A549 (cell line): Measurements from ENCODE around the gene VENTX. TPM values are rescaled to one million over a fixed set of nuclear protein-coding genes. Genes with fewer than 3 reads are reported as not detected.

ENCODE experiments used
- ATAC-seq, 2 experiments: fragments of 200-7000 bp in 1 of 2; fragments of >200 bp in 1 of 2; cut with Nextera tagmentation in 1 of 2; cut with Tn5 transposase in 1 of 2; 3 replicates each; pipeline versions ENCODE4 v1.8.0 to v1.9.1; 2018 to 2020; ENCODE audit warnings: mild to moderate bottlenecking in 1 of 2, moderate library complexity in 1 of 2
- CTCF ChIA-PET: fragments of 300-600 bp; sonication (Branson Sonifier 250); formaldehyde crosslinking; extraction: SDS; loops from one replicate; lab custom pipeline; 2021; ENCODE audit warnings: antibody characterized with exemption, inconsistent platforms; lab: Yijun Ruan, JAX
- POLR2A ChIA-PET: fragments of 350-600 bp; formaldehyde crosslinking; extraction: SDS; loops from one replicate; lab custom pipeline; 2021; ENCODE audit warnings: antibody characterized with exemption, inconsistent platforms; lab: Yijun Ruan, JAX
- DNase-seq, 2 experiments: peaks; one replicate each; pipeline versions ENCODE4 v3.0.0 to v3.0.0-alpha.2; 2011 to 2016; ENCODE audit warnings: low read depth in 1 of 2, low spot score in 1 of 2
- FAIRE-seq: peaks from 2 replicates; lab custom pipeline; 2011; peaks lifted over from hg19 to GRCh38; lab: Jason Lieb, UNC
- H3K27ac ChIP-seq, 2 experiments: fragments of >200 bp; sonication (Bioruptor Twin); formaldehyde crosslinking; 3 replicates each; pipeline ENCODE4 v1.5.1; 2016 to 2017
- H3K4me1 ChIP-seq: fragments of >200 bp; sonication (Bioruptor Twin); formaldehyde crosslinking; 3 replicates; pipeline ENCODE4 v1.6.1; 2016
- H3K4me2 ChIP-seq: fragments of >200 bp; sonication (Bioruptor Twin); formaldehyde crosslinking; 3 replicates; pipeline ENCODE4 v1.6.1; 2016
- H3K4me3 ChIP-seq: fragments of >200 bp; sonication (Bioruptor Twin); formaldehyde crosslinking; 3 replicates; pipeline ENCODE4 v1.5.1; 2016
- H3K9me3 ChIP-seq: fragments of >200 bp; sonication (Bioruptor Twin); formaldehyde crosslinking; 3 replicates; pipeline ENCODE4 v1.6.1; 2016
- BCL3 ChIP-seq: fragments of >200 bp; sonication (Bioruptor Twin); formaldehyde crosslinking; IDR thresholded peaks from 3 replicates; pipeline ENCODE4 v1.6.1; 2016
- BHLHE40 ChIP-seq: IDR thresholded peaks from 2 replicates; pipeline ENCODE4 v1.6.1; 2012; ENCODE audit warnings: low read depth, low read length, inconsistent platforms
- CBX8 ChIP-seq: fragments of 200-600 bp; sonication (generic); IDR thresholded peaks from 2 replicates; pipeline ENCODE4 v1.6.1; 2016
- CEBPB ChIP-seq, 2 experiments: fragments of >200 bp in 1 of 2; sonication (Bioruptor Twin) in 1 of 2; formaldehyde crosslinking in 1 of 2; IDR thresholded peaks; 2 replicates each; pipeline ENCODE4 v1.6.1; 2012 to 2016
- CHD2 ChIP-seq: fragments of 150-350 bp; IDR thresholded peaks from 2 replicates; pipeline ENCODE4 v1.6.1; 2014; ENCODE audit warnings: low read length; ENCODE audit not compliant: partially characterized antibody
- CHD4 ChIP-seq: fragments of 200-600 bp; sonication (generic); IDR thresholded peaks from 2 replicates; pipeline ENCODE4 v1.6.1; 2016; ENCODE audit warnings: antibody characterized with exemption, mild to moderate bottlenecking, borderline replicate concordance
- EHMT2 ChIP-seq: fragments of 200-600 bp; sonication (generic); IDR thresholded peaks from 2 replicates; pipeline ENCODE4 v1.6.1; 2016; ENCODE audit warnings: antibody characterized with exemption, low read depth, mild to moderate bottlenecking, moderate library complexity
- ELK1 ChIP-seq: fragments of 150-350 bp; IDR thresholded peaks from 2 replicates; pipeline ENCODE4 v1.6.1; 2014; ENCODE audit warnings: low read depth, mild to moderate bottlenecking, low read length
- FOSB ChIP-seq: fragments of 250-450 bp; sonication (Bioruptor Pico); IDR thresholded peaks from 2 replicates; pipeline ENCODE4 v1.5.0; 2020; ENCODE audit warnings: mild to moderate bottlenecking, moderate library complexity
- FOSL2 ChIP-seq, 2 experiments: fragments of 450-650 bp in 1 of 2; fragments of >200 bp in 1 of 2; sonication (Bioruptor Twin) in 1 of 2; formaldehyde crosslinking; IDR thresholded peaks; 2 replicates each; pipeline versions ENCODE4 v1.5.0 to v1.6.1; 2016 to 2020; ENCODE audit warnings: mild to moderate bottlenecking in 1 of 2, moderate library complexity in 1 of 2
- HOXA7 ChIP-seq: fragments of 250-450 bp; sonication (Bioruptor Pico); IDR thresholded peaks from 2 replicates; pipeline ENCODE4 v1.5.0; 2020; ENCODE audit warnings: mild to moderate bottlenecking, moderate library complexity
- JUNB ChIP-seq: fragments of >200 bp; sonication (Bioruptor Twin); formaldehyde crosslinking; IDR thresholded peaks from 2 replicates; pipeline ENCODE4 v1.6.1; 2016
- MAFK ChIP-seq: fragments of 450-650 bp; IDR thresholded peaks from 2 replicates; pipeline ENCODE4 v1.6.1; 2014; ENCODE audit not compliant: partially characterized antibody
- MAZ ChIP-seq: fragments of 150-350 bp; IDR thresholded peaks from 2 replicates; pipeline ENCODE4 v1.6.1; 2014; ENCODE audit warnings: antibody characterized with exemption, low read depth, low read length, borderline replicate concordance
- NPAS2 ChIP-seq: fragments of 250-450 bp; sonication (Bioruptor Pico); IDR thresholded peaks from 2 replicates; pipeline ENCODE4 v1.8.0; 2022; ENCODE audit warnings: mild to moderate bottlenecking, moderate library complexity, borderline replicate concordance
- NR3C1 ChIP-seq: fragments of >200 bp; sonication (Bioruptor Twin); formaldehyde crosslinking; IDR thresholded peaks from 3 replicates; pipeline ENCODE4 v1.6.1; 2017
- POLR2A ChIP-seq: IDR thresholded peaks from 2 replicates; pipeline ENCODE4 v1.6.1; 2012; ENCODE audit warnings: mild to moderate bottlenecking, low read length
- REST ChIP-seq: fragments of 200-600 bp; sonication (generic); IDR thresholded peaks from 2 replicates; pipeline ENCODE4 v1.6.1; 2016; ENCODE audit warnings: antibody characterized with exemption, mild to moderate bottlenecking, moderate library complexity
- RNF2 ChIP-seq: fragments of 200-600 bp; sonication (generic); IDR thresholded peaks from 2 replicates; pipeline ENCODE4 v1.6.1; 2016; ENCODE audit warnings: low read depth, mild to moderate bottlenecking, antibody characterized with exemption, moderate library complexity, borderline replicate concordance
- SREBF2 ChIP-seq: fragments of 450-650 bp; IDR thresholded peaks from 2 replicates; pipeline ENCODE4 v1.6.1; 2014; ENCODE audit warnings: mild to moderate bottlenecking, moderate library complexity
- TFCP2L1 ChIP-seq: fragments of 250-450 bp; sonication (Bioruptor Pico); IDR thresholded peaks from 2 replicates; pipeline ENCODE4 v1.5.0; 2021; ENCODE audit warnings: mild to moderate bottlenecking
- ZC3H11A ChIP-seq: fragments of 450-650 bp; IDR thresholded peaks from 2 replicates; pipeline ENCODE4 v1.6.1; 2014; ENCODE audit warnings: antibody characterized with exemption, mild to moderate bottlenecking
- ZSCAN20 ChIP-seq: fragments of 250-450 bp; sonication (Bioruptor Pico); IDR thresholded peaks from 2 replicates; pipeline ENCODE4 v1.8.0; 2022; ENCODE audit warnings: mild to moderate bottlenecking, moderate library complexity
- WGBS: methylation state at CpG from one replicate; pipeline ENCODE4 v1.1.6; 2017; ENCODE audit errors: missing lambda C conversion rate; 5-methylcytosine and 5-hydroxymethylcytosine counted together
- polyA plus RNA-seq, 4 experiments: library from polyadenylated mRNA; depleted of rRNA in 3 of 4; stranded (reverse); fragments of >200 nt; fragmentation: RNase III in 1 of 4; extraction: RNeasy Plus Mini Kit Qiagen cat#74134 plus additional on column Dnase treatment in 1 of 4; gene quantifications; 2 replicates in 3 of 4; 3 replicates in 1 of 4; pipeline ENCODE4 v1.2.3, GENCODE V29; 2011 to 2017

VENTX gene
- polyA plus RNA-seq, 2 of the 4 experiments (the other 2 are of a cell fraction) = not detected

- no peak for TF ChIP-seq CHD2
- no peak for TF ChIP-seq MAZ
These were observed 33.2 kb downstream of the VENTX start (continued) for GRCh38 chr10:133270773-133271297.

- Histone ChIP-seq H3K27ac (no peak overlapping the region), H3K9me3 (no peaks in the 10 kb centered on the region), H3K4me2 (no peak overlapping the region), H3K4me1 (no peaks in the 10 kb centered on the region), H3K4me3 (no peak overlapping the region)
- POLR2A ChIA-PET = no interaction called here
- CTCF ChIA-PET = interaction anchor here (0.8 to 2.1 kb wide), 3 partner anchors 9 to 14 kb away, joined by 3 to 9 read pairs (median 3); no protein-coding TSS in a partner anchor
- 66% methylated on average over 20 of the region's 35 CpGs for WGBS
- DNase-seq (no peak), ATAC-seq (no peak), FAIRE-seq (no peak)
- no peak for TF ChIP-seq RNF2
- TF ChIP-seq EHMT2 = no peak
- no peak for TF ChIP-seq HOXA7
- no peak for TF ChIP-seq REST
- no peak for TF ChIP-seq ZC3H11A
- TF ChIP-seq ELK1 = no peak
- TF ChIP-seq CEBPB (IDR thresholded peaks at IDR 0.05) = no peak
- TF ChIP-seq ZSCAN20 (CRISPR knock-in tag) = no peak
- TF ChIP-seq CBX8 = no peak
- no peak for TF ChIP-seq NR3C1
- TF ChIP-seq TFCP2L1 = no peak
- no peak for TF ChIP-seq FOSB (CRISPR knock-in tag)
These were observed 34.1 kb downstream of the VENTX start for GRCh38 chr10:133271521-133272300.

GRCh38 chr10:133272301-133272963, 34.8 kb downstream of the VENTX start:
- Histone ChIP-seq H3K4me1 (no peaks in the 10 kb centered on the region), H3K4me3 (no peak overlapping the region), H3K9me3 (no peaks in the 10 kb centered on the region), H3K27ac (no peak overlapping the region), H3K4me2 (no peak overlapping the region)
- no peak for ATAC-seq
- FAIRE-seq = no peak
- DNase-seq = no peak
- TF ChIP-seq JUNB = no peak
- no peak for TF ChIP-seq POLR2A
- TF ChIP-seq CHD4 = no peak
- no peak for TF ChIP-seq FOSL2 (IDR thresholded peaks at IDR 0.05)
- TF ChIP-seq FOSL2 (CRISPR knock-in tag; IDR thresholded peaks at IDR 0.05) = no peak
- no peak for TF ChIP-seq NPAS2 (CRISPR knock-in tag)
- no peak for TF ChIP-seq ELK1
- TF ChIP-seq MAFK = no peak
- no peak for TF ChIP-seq BHLHE40
- no peak for TF ChIP-seq SREBF2
- no peak for TF ChIP-seq BCL3
- CTCF ChIA-PET = interaction anchor here (1.5 to 2.1 kb wide), 2 partner anchors 9 to 15 kb away, joined by 3 to 9 read pairs; no protein-coding TSS in a partner anchor
- 84% methylated on average over 18 of the region's 29 CpGs for WGBS
- POLR2A ChIA-PET = no interaction called here
